Endodermal cell (in vitro differentiated cells): ENCODE data around the gene NTN3. TPM values are rescaled to one million over a fixed set of nuclear protein-coding genes. Genes with fewer than 3 reads are reported as not detected.
A peak's percentile ranks its signal among the peaks of the same experiment; 100 is the strongest.

Source experiments
- DNase-seq: peaks from one replicate; pipeline ENCODE4 v3.0.0-alpha.2; 2017
- H3K27ac ChIP-seq: 2 replicates; pipeline ENCODE4 v1.5.1; 2013; ENCODE audit warnings: mild to moderate bottlenecking, low read depth, low read length, moderate library complexity
- H3K27me3 ChIP-seq: 2 replicates; pipeline ENCODE4 v1.6.1; 2013; ENCODE audit warnings: mild to moderate bottlenecking, low read length, moderate library complexity; ENCODE audit not compliant: insufficient read depth, control insufficient read depth, poor library complexity, severe bottlenecking
- H3K36me3 ChIP-seq: 2 replicates; pipeline ENCODE4 v1.7.0; 2013; ENCODE audit warnings: mild to moderate bottlenecking, low read length, moderate library complexity; ENCODE audit not compliant: control insufficient read depth, insufficient read depth
- H3K4me1 ChIP-seq: one replicate; pipeline ENCODE4 v1.7.0; 2013; ENCODE audit warnings: low read length; ENCODE audit not compliant: control insufficient read depth, insufficient read depth
- H3K4me3 ChIP-seq: 2 replicates; pipeline ENCODE4 v1.5.1; 2013; ENCODE audit warnings: mild to moderate bottlenecking, low read length, moderate library complexity
- H3K9ac ChIP-seq: 2 replicates; pipeline ENCODE4 v1.6.1; 2013; ENCODE audit warnings: mild to moderate bottlenecking, low read length, moderate library complexity; ENCODE audit not compliant: poor library complexity, severe bottlenecking; ENCODE audit errors: extremely low read depth
- H3K9me3 ChIP-seq: 2 replicates; pipeline ENCODE4 v1.6.1; 2013; ENCODE audit warnings: mild to moderate bottlenecking, low read length, moderate library complexity; ENCODE audit not compliant: control insufficient read depth
- H3K27ac Mint-ChIP-seq: 2 replicates; pipeline ENCODE4 v1.8.0; 2020; ENCODE audit warnings: mixed read lengths
- H3K27me3 Mint-ChIP-seq: 2 replicates; pipeline ENCODE4 v1.8.0; 2021; ENCODE audit warnings: mild to moderate bottlenecking, mixed read lengths; ENCODE audit not compliant: insufficient read depth
- H3K36me3 Mint-ChIP-seq: 2 replicates; pipeline ENCODE4 v1.8.0; 2020; ENCODE audit warnings: low read depth, mixed read lengths
- H3K4me1 Mint-ChIP-seq: 2 replicates; pipeline ENCODE4 v1.8.0; 2020; ENCODE audit warnings: mixed read lengths
- H3K4me3 Mint-ChIP-seq: 2 replicates; pipeline ENCODE4 v1.8.0; 2020; ENCODE audit warnings: mild to moderate bottlenecking, moderate library complexity, mixed read lengths
- H3K9me3 Mint-ChIP-seq: 2 replicates; pipeline ENCODE4 v1.8.0; 2020; ENCODE audit warnings: mild to moderate bottlenecking, mixed read lengths
- WGBS, 2 experiments: methylation state at CpG; one replicate each; pipeline versions ENCODE4 v1.1.5 to v1.1.7; 2013; ENCODE audit warnings: missing lambda C conversion rate in 2 of 2, mixed read lengths in 1 of 2; ENCODE audit not compliant: insufficient coverage in 1 of 2, insufficient read length in 1 of 2; 5-methylcytosine and 5-hydroxymethylcytosine counted together
- total RNA-seq, 2 donors: library from RNA; stranded (reverse); fragmentation: NEBNext Ultra II Directional in 1 of 2; extraction: Animal tissue kit (Norgen Biotek cat#: 25700) in 1 of 2; gene quantifications; 2 replicates in 1 of 2; 3 replicates in 1 of 2; pipeline ENCODE4 v1.2.1, GENCODE V29; 2021
- TF ChIP-seq, protein P1 (sequence below): fragments of 200-600 bp; sonication (generic); conservative IDR thresholded peaks from 2 replicates; pipeline ENCODE4 v1.5.0; 2021; ENCODE audit warnings: antibody characterized with exemption, mild to moderate bottlenecking

Gene NTN3
- total RNA-seq, 2 donors from 2014 or later: 0.48 to 0.62 TPM

DNA sequence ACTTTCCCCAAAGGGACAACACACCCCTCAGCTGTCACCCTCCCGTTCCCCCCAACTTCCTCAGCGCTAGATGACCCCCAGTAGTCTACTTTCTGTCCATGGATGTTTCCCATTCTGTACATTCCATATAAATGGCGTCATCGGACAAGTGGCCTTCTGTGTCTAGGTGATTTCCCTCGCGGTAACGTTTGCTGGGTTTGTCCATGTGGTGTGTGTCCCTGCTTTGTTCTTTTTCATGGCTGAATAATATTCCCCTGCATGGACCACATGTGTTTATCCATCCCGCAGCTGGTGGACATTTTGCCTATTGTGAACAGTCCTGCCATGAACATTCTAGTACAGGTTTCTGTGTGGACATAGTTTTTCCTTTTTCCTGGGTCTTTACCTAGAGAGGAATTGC is 18.4 kb upstream of the NTN3 start:
- peaks cover 69% of the 10 kb centered on the region for H3K36me3 ChIP-seq

DNA sequence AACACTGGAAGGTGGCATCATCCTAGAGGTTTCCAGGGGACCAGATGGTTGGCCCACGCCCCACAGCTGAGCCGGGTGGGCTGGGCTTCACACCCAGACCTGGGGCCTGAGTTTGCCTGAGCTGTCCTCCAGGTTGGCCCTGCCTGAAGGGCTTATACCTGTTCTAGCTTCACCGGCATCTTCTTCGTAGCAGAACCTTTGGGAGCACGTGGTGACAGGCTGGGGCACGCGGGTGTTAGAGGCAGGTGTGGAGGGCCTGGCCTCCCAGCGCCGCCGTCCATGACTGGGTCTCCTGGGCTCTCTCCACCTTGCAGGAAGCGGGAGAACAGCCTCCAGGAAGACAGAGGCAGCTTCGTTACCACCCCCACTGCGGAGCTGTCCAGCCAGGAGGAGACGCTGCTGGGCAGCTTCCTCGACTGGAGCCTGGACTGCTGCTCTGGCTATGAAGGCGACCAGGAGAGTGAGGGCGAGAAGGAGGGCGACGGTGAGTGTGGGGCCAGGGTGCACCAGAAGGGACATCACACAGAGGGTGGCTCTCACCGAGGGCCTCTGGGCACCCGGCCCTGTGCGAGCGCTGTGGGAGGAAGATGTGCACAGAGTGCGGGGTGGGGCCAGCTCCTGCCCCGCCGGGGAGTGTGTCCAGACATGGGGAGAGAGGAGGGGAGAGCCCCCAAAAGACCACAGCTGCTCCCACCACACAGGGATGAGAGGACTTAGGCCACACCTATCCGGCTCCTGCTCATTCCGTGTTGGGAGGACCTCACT is 15.8 kb upstream of the NTN3 start:
- H3K36me3 Mint-ChIP-seq: peaks cover 52% of the 10 kb centered on the region
- Histone ChIP-seq H3K36me3 (peaks cover 54% of the 10 kb centered on the region), H3K4me3 (no peak overlapping the region), H3K4me1 (no peaks in the 10 kb centered on the region), H3K27me3 (no peaks in the 10 kb centered on the region), H3K27ac (no peak overlapping the region), H3K9me3 (no peaks in the 10 kb centered on the region), H3K9ac (no peak overlapping the region)
- WGBS, 2 experiments: 96 to 98% methylated on average over 20 to 28 of the region's 28 CpGs
- TF ChIP-seq, protein P1, sequence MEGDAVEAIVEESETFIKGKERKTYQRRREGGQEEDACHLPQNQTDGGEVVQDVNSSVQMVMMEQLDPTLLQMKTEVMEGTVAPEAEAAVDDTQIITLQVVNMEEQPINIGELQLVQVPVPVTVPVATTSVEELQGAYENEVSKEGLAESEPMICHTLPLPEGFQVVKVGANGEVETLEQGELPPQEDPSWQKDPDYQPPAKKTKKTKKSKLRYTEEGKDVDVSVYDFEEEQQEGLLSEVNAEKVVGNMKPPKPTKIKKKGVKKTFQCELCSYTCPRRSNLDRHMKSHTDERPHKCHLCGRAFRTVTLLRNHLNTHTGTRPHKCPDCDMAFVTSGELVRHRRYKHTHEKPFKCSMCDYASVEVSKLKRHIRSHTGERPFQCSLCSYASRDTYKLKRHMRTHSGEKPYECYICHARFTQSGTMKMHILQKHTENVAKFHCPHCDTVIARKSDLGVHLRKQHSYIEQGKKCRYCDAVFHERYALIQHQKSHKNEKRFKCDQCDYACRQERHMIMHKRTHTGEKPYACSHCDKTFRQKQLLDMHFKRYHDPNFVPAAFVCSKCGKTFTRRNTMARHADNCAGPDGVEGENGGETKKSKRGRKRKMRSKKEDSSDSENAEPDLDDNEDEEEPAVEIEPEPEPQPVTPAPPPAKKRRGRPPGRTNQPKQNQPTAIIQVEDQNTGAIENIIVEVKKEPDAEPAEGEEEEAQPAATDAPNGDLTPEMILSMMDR: no peak
- H3K27ac Mint-ChIP-seq: no peak overlapping the region
- H3K9me3 Mint-ChIP-seq: no peaks in the 10 kb centered on the region
- no peak overlapping the region for H3K4me3 Mint-ChIP-seq
- H3K27me3 Mint-ChIP-seq: no peaks in the 10 kb centered on the region
- peaks cover 8% of the 10 kb centered on the region for H3K4me1 Mint-ChIP-seq
- DNase-seq: no peak

More for the DNA sequence above, 18.4 kb upstream of the NTN3 start:
- H3K4me1 ChIP-seq: no peaks in the 10 kb centered on the region
- TF ChIP-seq, protein P1: no peak
- H3K4me3 Mint-ChIP-seq: no peak overlapping the region
- H3K9ac ChIP-seq: no peak overlapping the region
- H3K9me3 ChIP-seq: no peaks in the 10 kb centered on the region
- H3K4me1 Mint-ChIP-seq: no peaks in the 10 kb centered on the region
- peaks cover 74% of the 10 kb centered on the region for H3K36me3 Mint-ChIP-seq
- DNase-seq: no peak
- no peaks in the 10 kb centered on the region for H3K9me3 Mint-ChIP-seq
- 95 to 96% methylated on average over 7 to 8 of the region's 8 CpGs for WGBS, 2 experiments
- no peak overlapping the region for H3K27ac ChIP-seq
- no peak overlapping the region for H3K27ac Mint-ChIP-seq
- H3K27me3 Mint-ChIP-seq: no peaks in the 10 kb centered on the region
- no peak overlapping the region for H3K4me3 ChIP-seq
- no peaks in the 10 kb centered on the region for H3K27me3 ChIP-seq

DNA sequence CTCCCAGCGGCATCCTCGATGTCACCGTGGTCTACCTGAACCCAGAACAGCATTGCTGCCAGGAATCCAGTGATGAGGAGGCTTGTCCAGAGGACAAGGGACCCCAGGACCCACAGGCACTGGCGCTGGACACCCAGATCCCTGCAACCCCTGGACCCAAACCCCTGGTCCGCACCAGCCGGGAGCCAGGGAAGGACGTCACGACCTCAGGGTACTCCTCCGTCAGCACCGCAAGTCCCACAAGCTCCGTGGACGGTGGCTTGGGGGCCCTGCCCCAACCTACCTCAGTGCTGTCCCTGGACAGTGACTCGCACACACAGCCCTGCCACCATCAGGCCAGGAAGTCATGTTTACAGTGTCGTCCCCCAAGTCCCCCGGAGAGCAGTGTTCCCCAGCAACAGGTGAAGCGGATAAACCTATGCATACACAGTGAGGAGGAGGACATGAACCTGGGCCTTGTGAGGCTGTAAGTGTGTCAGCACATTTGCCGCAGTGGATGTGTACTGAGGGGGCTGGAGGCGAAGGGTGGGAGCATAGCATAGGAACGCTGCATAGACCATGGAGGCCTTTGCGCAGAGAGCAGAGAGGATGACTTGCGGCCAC is 14.4 kb upstream of the NTN3 start:
- TF ChIP-seq, protein P1: no peak
- DNase-seq: no peak
- no peaks in the 10 kb centered on the region for H3K27me3 ChIP-seq
- H3K36me3 ChIP-seq: peaks cover 56% of the 10 kb centered on the region
- Mint-ChIP-seq H3K4me3 (no peak overlapping the region), H3K27me3 (no peaks in the 10 kb centered on the region), H3K36me3 (peaks cover 46% of the 10 kb centered on the region), H3K4me1 (peaks cover 8% of the 10 kb centered on the region), H3K27ac (peak overlapping the region; percentile 22), H3K9me3 (no peaks in the 10 kb centered on the region)
- H3K4me1 ChIP-seq: peaks cover 5% of the 10 kb centered on the region
- H3K9ac ChIP-seq: no peak overlapping the region
- no peaks in the 10 kb centered on the region for H3K9me3 ChIP-seq
- H3K4me3 ChIP-seq: no peak overlapping the region
- H3K27ac ChIP-seq: no peak overlapping the region
- 93 to 96% methylated on average over 19 to 21 of the region's 21 CpGs for WGBS, 2 experiments
